Epithelial cell of esophagus (primary cell): ENCODE data around the gene AMPD1.

Experiments
- DNase-seq: peaks from one replicate; pipeline ENCODE4 v3.0.0; 2010; ENCODE audit warnings: low read depth
- H3K4me3 ChIP-seq: 2 replicates; pipeline ENCODE4 v1.5.1; 2011; ENCODE audit warnings: mild to moderate bottlenecking, low read length, control low read depth
- CTCF ChIP-seq: IDR thresholded peaks from 2 replicates; pipeline ENCODE4 v1.5.1; 2011; ENCODE audit warnings: low read depth, mild to moderate bottlenecking, low read length, control low read depth, inconsistent platforms; ENCODE audit not compliant: insufficient read depth; ENCODE audit errors: missing control alignments

The AMPD1 gene

GRCh38 chr1:114701931-114702330 is 6.6 kb upstream of the AMPD1 start:
- no peak for TF ChIP-seq CTCF
- no peak overlapping the region for H3K4me3 ChIP-seq
- DNase-seq: no peak

GRCh38 chr1:114700036-114700600 is 4.8 kb upstream of the AMPD1 start:
- no peak overlapping the region for H3K4me3 ChIP-seq
- TF ChIP-seq CTCF: no peak
- no peak for DNase-seq

- DNase-seq: no peak
- H3K4me3 ChIP-seq: no peak overlapping the region
- no peak for TF ChIP-seq CTCF
Measured at GRCh38 chr1:114696810-114697209, 1.5 kb upstream of the AMPD1 start.

GRCh38 chr1:114694540-114695310 is 621 bp downstream of the AMPD1 start:
- no peak for TF ChIP-seq CTCF
- DNase-seq: no peak
- no peak overlapping the region for H3K4me3 ChIP-seq

GRCh38 chr1:114692947-114693346 is 2.4 kb downstream of the AMPD1 start:
- DNase-seq: no peak
- no peak for TF ChIP-seq CTCF
- H3K4me3 ChIP-seq: no peak overlapping the region

GRCh38 chr1:114691061-114691460 is 4.3 kb downstream of the AMPD1 start:
- DNase-seq: no peak
- no peak for TF ChIP-seq CTCF

GRCh38 chr1:114690148-114690547 is 5.2 kb downstream of the AMPD1 start:
- H3K4me3 ChIP-seq: no peak overlapping the region
- no peak for DNase-seq
- no peak for TF ChIP-seq CTCF

More at GRCh38 chr1:114691061-114691460, 4.3 kb downstream of the AMPD1 start:
- no peak overlapping the region for H3K4me3 ChIP-seq
